ENCODE measurements around the gene KRT81.
"Not testable (repeated sequence)": the region's sequence is repeated elsewhere in the genome, so short reads cannot be mapped to it uniquely, and the experiment has no call there.

The KRT81 gene

GRCh38 chr12:52317468-52318052 lies 26.2 kb upstream of the KRT81 start:
- DNase-seq (ENCODE audit: low read depth), result no peak

GRCh38 chr12:52316701-52317100 lies 25.4 kb upstream of the KRT81 start:
- DNase-seq (ENCODE audit: low read depth), result no peak

- no peak for DNase-seq (ENCODE audit: low read depth)
Observed at GRCh38 chr12:52316290-52316689, 25.0 kb upstream of the KRT81 start.

- not testable (repeated sequence) for DNase-seq (ENCODE audit: low read depth)
Observed at GRCh38 chr12:52315721-52316120, 24.4 kb upstream of the KRT81 start.

DNA sequence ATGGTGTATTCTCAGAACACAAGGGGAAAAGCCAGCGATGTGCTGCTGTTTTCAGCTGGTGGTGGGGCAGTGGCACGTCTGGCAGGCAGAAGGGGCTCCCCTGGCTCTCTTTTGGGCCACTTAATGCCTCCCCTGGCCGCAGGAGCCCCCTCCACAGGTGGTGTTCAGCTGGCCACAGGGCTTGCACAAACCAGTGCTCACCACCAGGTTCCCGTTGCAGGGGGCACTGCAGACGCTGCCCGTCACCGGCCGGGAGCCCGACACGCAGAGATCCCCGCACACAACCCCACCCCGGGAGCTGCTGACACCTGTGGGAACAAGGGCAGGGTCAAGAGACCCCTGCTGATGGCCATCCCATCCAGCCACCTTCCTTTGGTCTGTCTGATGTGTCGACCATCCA lies 23.2 kb upstream of the KRT81 start:
- DNase-seq (ENCODE audit: low read depth), result no peak

GRCh38 chr12:52313926-52314325 lies 22.6 kb upstream of the KRT81 start:
- no peak for DNase-seq (ENCODE audit: low read depth)

DNA sequence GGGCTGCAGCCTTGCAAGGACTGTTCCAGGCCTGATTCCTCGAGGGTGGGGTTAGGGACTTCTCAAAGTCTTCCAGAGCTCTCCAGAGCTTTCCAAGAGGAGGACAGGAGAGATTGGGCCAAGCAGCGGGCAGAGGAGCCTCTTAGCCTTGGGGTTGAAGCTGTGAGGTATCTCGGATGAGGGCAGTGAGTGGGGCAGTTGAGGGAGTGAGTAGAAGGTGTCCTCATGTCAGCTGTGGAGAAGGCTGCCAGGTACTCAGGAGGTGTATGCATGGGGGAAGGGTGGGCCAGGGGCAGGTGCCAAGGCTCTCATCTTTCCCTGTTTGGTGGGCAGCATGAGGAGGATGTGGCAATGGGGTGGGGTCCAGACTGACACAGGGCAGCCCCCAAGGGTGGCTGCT lies 22.1 kb upstream of the KRT81 start:
- DNase-seq (ENCODE audit: low read depth), result no peak

DNA sequence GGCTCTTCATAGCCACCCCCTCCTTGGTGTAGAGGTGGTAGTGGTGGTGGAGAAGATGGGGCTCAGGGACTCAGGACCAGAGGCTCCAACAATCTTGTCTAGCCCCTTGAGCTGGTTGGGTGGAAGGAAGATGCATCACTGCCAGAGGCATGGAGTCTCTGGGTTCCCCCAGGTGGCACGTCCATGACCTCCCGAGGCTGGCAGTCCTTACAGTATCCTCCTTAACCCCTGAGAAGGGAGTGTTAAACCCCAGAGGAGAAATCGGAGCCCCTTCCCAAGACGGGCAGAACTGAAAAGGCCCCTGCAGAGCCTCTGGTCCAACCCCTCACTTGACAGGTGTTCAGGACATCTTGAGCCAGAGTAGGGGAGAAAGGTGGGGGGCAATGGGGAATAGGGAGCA lies 20.8 kb upstream of the KRT81 start:
- no peak for DNase-seq (ENCODE audit: low read depth)

DNA sequence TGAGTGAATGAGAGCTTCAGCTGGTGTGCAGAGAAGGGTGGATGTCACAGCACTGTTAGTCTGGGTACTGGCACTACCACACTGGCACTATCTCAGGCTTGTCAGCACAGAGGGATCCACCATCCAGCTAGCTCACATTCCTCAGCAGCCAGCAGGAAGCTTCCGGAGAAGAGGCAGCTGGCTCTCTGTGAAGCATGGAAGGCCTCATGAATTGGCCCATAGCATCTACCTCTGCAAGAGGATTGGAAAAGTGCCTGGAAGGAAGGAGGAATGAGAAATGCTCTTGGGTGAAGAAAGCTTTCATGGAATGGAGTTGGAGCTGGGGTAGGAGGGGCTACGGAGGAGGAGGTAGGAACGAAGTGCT lies 19.9 kb upstream of the KRT81 start:
- no peak for DNase-seq (ENCODE audit: low read depth)

- no peak for DNase-seq (ENCODE audit: low read depth)
Observed at GRCh38 chr12:52310622-52311284, 19.4 kb upstream of the KRT81 start.

DNA sequence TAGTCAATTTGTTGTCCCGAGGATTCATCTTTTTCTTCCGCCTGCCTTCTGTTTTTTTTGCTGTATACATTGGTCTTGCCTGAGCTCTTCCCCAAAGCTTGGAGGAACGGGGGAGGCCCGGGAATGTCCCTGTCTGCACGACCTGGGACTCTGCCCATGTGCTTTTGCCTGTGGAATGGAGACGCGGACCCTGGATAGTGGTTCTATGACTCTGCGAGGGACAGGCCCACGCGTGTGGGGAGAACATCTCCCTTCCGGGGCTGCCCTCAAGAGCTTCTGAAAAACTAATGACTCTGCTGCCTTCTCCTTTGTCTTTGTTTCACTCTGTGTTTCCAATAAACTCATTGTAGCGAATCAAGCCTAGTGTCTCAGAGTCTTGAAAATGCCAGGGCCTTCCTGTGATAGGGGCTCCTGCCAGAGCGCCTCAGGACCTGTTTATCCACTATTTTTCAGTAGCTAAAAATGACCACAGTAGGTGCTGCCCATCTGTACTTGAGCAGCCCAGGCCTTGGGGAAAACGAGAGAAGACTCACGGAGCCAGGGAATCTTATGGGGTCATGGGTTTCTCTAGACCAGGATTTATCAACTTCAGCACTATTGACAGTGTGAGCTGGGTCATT lies 17.6 kb upstream of the KRT81 start:
- DNase-seq (ENCODE audit: low read depth), result no peak

- DNase-seq (ENCODE audit: low read depth), result no peak
Observed at GRCh38 chr12:52307836-52308805, 16.8 kb upstream of the KRT81 start.

GRCh38 chr12:52306731-52307130 lies 15.4 kb upstream of the KRT81 start:
- no peak for DNase-seq (ENCODE audit: low read depth)

- no peak for DNase-seq (ENCODE audit: low read depth)
Observed at GRCh38 chr12:52305921-52306705, 14.8 kb upstream of the KRT81 start.

DNA sequence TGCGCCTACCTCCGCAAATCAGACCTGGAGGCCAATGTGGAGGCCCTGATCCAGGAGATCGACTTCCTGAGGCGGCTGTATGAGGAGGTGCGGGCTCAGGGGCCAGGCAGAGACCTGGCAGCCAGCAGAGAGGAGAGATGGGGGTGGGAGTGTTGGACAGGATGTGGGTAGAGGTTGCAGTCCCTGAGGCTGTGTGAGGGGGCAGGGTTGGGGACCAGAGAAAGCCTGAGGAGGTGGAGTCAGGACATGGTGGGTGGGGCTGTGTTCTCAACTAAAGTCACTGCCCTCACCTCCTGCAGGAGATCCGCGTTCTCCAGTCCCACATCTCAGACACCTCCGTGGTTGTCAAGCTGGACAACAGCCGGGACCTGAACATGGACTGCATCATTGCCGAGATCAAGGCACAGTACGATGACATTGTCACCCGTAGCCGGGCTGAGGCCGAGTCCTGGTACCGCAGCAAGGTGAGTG lies 13.6 kb upstream of the KRT81 start:
- not testable (repeated sequence) for DNase-seq (ENCODE audit: low read depth)

- not testable (repeated sequence) for DNase-seq (ENCODE audit: low read depth)
Observed at GRCh38 chr12:52302242-52302914, 11.0 kb upstream of the KRT81 start.

DNA sequence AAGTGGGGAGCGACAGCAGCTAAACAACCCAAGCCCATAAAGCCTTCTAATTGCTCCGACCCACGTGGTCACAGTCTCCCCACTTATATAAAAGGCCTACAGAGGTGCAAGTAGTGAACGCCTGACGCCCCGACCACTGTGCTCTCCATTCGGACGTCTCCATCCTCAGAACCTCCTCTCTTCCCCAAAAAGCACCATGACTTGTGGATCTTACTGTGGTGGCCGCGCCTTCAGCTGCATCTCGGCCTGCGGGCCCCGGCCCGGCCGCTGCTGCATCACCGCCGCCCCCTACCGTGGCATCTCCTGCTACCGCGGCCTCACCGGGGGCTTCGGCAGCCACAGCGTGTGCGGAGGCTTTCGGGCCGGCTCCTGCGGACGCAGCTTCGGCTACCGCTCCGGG lies 10.4 kb upstream of the KRT81 start:
- DNase-seq (ENCODE audit: low read depth), result not testable (repeated sequence)

DNA sequence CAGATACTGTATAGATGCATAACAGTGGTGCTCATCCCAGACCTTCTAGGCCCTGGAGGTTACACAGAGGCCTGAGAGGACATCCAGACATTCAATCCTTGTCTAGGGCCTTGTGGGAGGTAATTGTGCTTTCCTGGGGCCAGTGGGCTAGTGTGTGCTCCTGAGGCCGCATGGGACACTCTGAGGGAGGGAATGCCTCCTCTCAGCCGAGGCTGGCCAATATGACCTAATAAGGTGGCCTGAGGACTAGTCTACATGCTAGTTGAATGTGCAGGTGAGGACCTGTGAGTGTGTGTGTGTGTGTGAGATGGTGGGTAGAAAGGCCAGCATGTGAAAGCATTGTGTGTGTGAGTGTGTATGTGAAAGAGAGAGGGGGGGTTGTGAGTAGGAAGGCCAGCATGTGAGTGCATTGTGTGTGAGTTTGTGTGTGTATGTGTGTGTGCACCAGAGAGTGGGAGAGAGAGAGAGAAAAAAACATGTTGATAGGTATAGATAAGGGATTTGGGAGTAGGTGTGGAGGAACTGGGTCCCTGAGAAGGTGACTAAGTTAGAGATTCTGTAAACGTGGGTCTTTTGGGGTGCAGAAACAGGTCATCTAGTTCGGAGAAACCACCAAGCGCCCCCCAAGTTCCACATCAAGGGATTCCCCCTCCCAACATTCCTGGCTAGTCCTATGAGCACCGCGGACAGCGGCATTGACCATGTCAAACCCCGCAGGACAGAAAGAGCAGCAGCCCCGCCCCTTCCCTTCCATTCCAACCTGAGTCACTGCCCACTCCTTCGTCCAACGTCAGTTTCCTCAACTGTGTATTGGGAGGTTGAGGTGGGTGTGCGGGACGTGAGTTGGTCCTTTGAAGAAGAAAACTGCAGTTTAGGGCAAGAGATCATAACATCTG lies 9.7 kb upstream of the KRT81 start:
- no peak for DNase-seq (ENCODE audit: low read depth)

- DNase-seq (ENCODE audit: low read depth), result no peak
Observed at GRCh38 chr12:52298677-52299190, 7.4 kb upstream of the KRT81 start.
